Stimulated activated CD8-positive, alpha-beta memory T cell treated with anti-CD3 and anti-CD28 coated beads, Interleukin-2, amount 100 ng/mL, for 1 hour (primary cell): Measurements from ENCODE around the gene IKZF2.

Experiments
- DNase-seq, 2 donors: peaks; one replicate each; pipeline ENCODE4 v3.0.0-alpha.2; 2020; ENCODE audit warnings: low read depth in 2 of 2

The IKZF2 gene

DNA sequence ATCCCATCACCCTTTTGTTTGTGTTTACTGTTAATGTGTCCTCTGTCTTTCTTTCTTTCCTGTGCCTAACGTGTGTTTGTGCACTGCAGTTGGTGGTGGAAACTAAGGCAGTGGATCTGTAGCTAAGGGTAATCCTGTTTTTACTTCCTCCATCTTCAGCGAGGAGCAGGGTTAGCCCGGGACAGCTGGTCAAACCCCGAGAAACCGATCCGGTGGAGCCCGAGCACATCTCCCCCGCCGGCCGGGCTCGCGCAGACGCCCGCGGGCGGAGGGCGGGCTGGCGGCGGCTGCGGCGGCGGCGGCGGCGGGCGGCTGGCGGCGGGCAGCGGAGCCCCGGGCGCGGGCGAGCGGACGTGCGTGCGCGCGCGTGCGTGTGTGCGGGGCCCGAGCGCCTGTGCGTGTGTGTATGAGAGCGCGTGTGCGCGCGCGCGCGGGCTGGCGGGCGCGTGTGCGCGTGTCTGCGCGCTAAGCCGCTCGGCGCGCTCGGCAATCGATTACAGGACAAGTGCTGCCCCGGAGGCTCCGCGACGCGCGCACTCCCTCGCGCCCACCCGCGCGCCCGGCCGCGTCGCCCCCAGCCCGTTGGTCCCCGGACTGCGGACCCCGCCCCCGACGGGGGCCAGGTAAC, at the start of gene IKZF2:
Gene IKZF2, minus strand, starts transcription at position 176 of the 628 bp plus-strand sequence. CDS start 2,983 bp downstream, outside the sequence.
- peak; percentile 42 to 52 for DNase-seq

DNA sequence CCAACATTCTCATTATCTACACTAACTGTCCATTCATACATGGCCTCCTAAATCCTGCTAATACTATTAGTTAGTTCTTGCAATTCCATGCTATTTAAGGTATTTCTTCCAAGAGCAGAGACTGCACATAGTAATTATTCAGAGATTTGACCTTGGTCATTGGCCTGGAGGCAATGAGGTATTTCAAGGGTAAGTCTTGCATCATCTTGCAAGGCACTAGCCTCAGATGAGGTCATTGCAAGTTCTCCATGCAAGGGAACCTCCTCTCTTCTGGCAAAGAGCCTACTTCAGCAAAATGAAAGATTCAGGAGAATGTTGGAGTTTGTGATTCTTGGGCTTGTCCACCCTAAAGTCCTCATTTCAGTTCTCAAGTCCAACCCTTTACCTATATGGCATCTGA, 48.5 kb upstream of the IKZF2 start:
- no peak for DNase-seq

DNA sequence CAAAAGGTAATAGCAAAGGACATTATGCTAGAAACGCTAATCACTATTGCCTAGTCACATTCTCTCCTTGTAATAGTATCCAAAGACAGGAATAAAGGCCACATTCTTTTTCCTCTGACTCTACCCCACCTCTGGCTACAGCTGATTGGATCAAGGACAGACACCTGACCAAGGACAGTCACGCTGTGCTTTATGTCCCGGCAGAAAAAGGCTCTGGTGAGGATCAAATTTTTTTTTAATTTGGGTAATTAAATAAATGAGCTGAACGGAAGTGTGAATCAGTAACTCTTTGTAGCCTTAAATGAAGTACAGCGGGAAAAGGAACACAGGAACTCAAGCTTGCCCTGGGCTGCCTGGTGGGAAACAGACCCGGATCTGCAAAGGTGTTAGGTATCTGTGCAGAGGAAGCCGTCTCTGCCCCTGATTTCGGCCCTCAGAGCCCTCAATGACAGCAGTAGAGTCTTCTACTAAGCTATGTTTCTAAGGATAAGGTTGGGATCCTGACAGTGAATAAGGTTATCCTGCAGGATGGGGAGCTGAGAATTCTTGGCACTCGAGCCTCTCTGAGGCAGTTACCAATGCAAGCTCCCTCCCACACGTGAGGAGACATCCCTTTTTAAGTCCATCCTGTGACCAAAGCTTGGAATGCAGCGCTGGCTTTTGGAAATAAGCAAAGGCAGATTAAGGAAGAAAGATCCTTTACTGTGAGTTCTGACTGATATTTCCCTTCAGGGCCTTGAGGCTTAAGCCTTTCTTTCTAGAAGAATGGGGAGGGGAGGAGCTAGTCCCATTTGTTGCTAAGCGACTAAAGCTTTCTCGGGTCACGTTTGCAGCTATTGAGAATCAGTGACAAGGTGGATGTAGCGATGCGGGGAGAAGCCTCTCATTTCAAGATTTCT, 37.8 kb upstream of the IKZF2 start:
- no peak for DNase-seq

- DNase-seq, result no peak
Observed at GRCh38 chr2:213188533-213188867, 37.1 kb upstream of the IKZF2 start.

- DNase-seq, result no peak
Observed at GRCh38 chr2:213187833-213188532, 36.6 kb upstream of the IKZF2 start.

- DNase-seq, result no peak
Observed at GRCh38 chr2:213187386-213187785, 36.0 kb upstream of the IKZF2 start.

- no peak for DNase-seq
Observed at GRCh38 chr2:213185147-213185822, 33.9 kb upstream of the IKZF2 start.

DNA sequence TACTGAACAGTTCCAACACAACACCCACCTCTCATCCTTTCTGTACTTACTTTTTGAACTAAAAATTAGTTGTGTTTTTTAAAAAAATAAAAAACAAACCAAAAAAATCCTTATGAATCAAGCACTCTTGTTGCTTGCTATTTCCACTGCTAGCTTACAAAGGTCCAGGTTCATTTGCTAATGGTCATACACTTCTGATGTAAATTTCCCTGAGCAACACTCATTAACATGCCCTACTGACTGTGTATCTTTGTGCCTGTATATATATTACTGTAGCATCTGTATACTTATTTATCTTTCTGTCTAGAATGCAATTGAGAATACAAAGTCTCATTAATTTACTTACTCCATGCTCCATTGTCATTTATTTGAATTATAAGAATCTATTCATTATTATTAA, 30.3 kb upstream of the IKZF2 start:
- no peak for DNase-seq

- DNase-seq, result no peak
Observed at GRCh38 chr2:213177679-213178078, 26.3 kb upstream of the IKZF2 start.

DNA sequence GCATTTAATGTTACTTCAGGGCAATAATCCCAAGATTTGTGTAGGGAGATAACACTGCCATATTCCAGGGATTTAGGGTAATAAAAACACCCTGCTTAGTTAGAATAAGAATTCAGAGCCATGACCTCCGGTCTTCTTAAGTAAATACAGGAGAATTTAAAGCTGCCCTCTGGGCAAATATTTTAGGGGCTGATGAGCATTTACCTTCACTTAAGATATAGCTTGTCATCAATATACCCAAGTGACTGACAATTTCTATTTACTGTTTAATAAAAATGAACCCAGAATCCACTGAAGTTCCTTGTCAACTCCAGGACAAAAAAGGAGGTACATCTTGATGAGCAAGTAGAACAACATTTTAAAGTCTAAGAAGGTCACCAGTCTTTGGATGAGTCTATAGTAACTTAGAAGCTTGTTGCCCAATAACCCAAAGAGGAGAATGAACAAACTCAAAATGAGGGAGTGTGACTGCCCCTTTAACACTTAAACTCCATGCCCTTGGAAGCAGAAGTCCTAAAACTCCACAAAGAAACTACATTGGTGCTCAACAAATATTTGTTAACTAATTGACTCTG, 24.3 kb upstream of the IKZF2 start:
- DNase-seq, result no peak

DNA sequence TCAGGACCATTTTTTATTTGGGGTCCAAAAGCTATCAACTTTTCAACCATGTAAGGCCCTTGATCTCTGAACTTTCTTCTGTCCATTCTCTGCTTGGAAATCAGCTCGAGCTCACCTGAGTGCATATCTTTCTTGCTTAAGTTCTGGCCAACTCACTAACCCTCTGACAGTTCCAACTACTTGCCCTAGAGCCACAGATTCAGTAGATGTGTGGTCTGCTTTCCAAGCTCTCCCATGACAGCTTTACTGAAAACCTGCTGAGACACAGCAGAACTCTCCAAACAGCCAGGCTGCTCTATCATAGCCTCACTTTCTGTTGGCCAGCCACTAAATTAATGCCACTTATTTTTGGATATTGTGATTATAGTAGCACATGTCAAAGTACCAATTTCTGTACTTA, 21.2 kb upstream of the IKZF2 start:
- DNase-seq, result no peak

- DNase-seq, result no peak
Observed at GRCh38 chr2:213171147-213171546, 19.7 kb upstream of the IKZF2 start.

DNA sequence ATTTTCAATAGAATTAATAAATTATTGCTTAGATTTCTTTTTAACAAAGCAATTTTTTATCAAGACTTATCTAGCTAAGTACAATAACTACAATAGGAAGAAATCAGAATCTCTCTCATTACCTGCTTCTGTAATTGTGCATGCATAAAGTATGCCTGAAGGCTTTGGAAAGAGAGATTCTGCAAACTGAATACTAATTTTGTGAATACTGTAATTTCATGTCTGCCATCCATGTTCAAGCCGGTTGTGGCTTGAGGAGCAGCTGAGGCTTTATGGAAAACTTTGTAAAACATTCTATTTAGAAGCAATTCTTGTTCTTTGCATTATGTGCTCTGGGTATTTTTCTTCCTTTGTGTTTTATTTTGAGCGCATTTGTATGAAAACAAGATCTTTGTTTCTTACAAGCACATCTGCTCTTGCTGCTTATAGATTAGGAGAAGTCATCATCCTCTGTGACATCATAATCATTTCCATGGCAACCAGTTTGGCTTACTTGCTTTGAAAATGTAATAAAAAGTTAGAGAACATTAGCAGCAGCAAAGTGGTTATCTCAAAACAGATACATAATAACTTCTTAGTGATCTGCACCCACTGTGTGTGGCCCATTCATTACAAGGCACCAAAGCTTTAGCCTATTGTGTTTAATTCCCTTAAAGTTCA, 16.0 kb upstream of the IKZF2 start:
- DNase-seq, result no peak

- no peak for DNase-seq
Observed at GRCh38 chr2:213166109-213166508, 14.7 kb upstream of the IKZF2 start.

DNA sequence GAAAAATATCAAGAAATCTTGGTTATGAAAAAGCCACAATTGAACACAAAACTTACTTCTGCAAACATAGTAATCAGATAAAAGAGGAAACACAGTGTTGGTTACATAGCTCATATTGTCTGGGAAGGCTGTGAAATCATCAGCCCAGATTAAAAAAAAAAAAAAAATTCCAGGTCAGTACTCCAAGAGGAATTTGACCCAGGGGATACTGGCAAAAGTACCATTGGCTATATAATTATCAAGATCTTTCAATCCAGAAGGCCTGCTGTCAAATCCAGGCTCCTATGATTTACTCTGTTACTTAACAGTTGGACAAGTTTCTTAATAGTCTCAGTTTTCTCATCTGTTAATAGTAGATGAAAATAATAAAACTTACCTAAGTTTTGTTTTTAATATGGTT, 12.9 kb upstream of the IKZF2 start:
- no peak for DNase-seq

GRCh38 chr2:213162516-213163118, 11.2 kb upstream of the IKZF2 start:
- DNase-seq, result no peak

DNA sequence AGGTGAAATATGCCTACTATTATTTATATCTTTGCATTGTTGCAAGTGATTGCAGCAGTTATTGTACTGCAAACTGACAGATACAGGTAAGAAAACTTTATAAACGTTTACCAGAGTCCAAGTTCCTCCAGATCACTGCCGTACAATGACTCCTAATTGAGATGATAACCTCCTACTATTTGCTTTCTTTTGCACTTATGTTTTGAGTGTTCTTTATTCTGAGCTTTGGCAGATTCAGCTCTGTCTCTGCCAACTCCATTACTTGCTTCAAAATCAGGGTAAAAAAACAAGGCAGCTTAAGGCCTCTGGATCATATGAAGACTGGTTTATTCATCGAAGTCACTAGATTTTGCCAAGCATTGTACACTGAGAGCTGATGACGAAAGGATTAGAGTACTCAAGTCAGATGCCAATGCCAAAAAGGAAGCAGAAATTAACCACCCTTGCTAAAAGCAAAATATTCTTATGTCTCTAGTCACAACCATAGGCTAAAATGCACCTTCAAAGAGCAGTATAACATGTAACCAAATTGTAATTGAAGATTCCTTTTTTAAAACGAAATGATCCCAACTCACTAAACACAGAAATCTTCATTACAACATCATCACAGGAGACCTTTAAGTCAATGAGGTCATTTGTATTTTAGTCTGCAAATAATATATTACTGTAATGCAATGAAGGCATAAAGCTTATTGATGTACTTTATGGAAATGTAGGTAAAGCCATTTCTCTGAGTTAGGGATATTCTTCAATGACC, 10.5 kb upstream of the IKZF2 start:
- DNase-seq, result no peak

DNA sequence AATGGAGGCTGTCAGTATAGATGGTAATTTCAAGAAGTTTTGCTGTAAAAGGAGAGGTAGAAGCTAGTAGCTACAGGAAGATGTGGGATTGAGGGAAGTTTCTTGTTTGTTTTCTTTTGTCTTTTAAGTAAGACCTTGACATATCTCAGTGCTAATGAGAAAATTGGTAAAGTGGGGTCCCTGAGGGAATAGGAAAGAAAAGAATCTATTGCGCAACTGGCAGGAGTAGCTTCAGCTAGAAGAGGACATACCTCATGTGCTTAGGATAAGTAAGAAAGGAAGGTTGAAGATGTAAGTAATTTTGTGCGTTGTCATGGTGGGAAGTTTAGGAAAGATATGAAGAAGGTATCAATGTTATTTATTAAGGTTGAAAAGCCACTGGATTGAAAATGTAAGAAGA, 8.4 kb upstream of the IKZF2 start:
- DNase-seq, result no peak

DNA sequence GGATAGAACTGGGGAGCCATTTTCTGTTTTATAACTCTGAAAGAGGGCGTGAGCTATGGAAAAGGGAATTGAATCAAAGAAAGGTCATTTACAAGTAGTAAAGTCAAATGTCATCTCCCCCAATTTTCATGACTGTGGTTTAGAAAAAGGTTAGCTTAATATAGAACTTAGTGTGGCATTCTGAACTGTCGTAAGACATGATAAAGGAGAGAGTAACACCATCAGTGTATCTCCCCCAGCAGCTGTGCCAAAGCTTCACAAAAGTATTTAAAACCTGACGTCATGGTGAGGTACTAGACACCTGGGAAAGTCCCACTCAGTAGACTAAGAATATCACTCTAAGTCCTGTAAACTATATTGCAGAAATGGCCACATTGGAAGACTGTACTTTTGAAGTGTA, 5.8 kb upstream of the IKZF2 start:
- DNase-seq, result no peak

DNA sequence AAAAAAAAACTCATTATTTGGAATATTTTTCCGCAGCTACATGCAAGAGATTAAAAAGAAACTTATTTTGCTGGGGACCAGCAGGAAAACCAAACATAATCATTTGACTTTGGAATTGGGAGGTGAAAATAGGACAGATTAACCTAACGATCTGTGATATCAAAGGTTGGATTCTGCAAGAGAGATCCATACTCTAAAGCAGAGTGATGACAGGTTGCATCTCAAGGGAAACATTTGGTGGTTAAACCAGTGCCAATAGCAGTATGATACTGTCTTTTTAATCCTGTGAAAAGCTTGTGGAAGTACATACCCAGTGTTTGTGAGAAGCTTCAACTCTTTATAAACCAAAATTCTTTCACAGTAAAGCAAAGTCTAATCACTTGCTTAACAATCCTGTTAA, 5.3 kb upstream of the IKZF2 start:
- no peak for DNase-seq
